Neural progenitor cell (in vitro differentiated cells): Measurements from ENCODE around the gene PVALB. TPM values are rescaled to one million over a fixed set of nuclear protein-coding genes. Genes with fewer than 3 reads are reported as not detected.
A peak's percentile ranks its signal among the peaks of the same experiment; 100 is the strongest.

Experiments used
- DNase-seq: peaks from one replicate; pipeline ENCODE4 v3.0.0-alpha.2; 2016; ENCODE audit warnings: low spot score
- H2AFZ ChIP-seq: fragments of 200-600 bp; sonication (generic); replicated peaks from 2 replicates; pipeline ENCODE4 v1.6.1; 2016; ENCODE audit warnings: antibody characterized with exemption
- H3F3A ChIP-seq: fragments of 200-600 bp; sonication (generic); 2 replicates; pipeline ENCODE4 v1.6.1; 2016; ENCODE audit warnings: antibody characterized with exemption, low read depth
- H3K27ac ChIP-seq: fragments of 200-600 bp; sonication (generic); 2 replicates; pipeline ENCODE4 v1.5.1; 2016; ENCODE audit warnings: mild to moderate bottlenecking
- H3K27me3 ChIP-seq: fragments of 200-600 bp; sonication (generic); 2 replicates; pipeline ENCODE4 v1.6.1; 2016; ENCODE audit warnings: mild to moderate bottlenecking, moderate library complexity
- H3K36me3 ChIP-seq: fragments of 200-600 bp; sonication (generic); 2 replicates; pipeline ENCODE4 v1.5.1; 2016
- H3K4me1 ChIP-seq: fragments of 200-600 bp; sonication (generic); 2 replicates; pipeline ENCODE4 v1.6.1; 2016; ENCODE audit warnings: mixed run types
- H3K4me2 ChIP-seq: fragments of 200-600 bp; sonication (generic); 2 replicates; pipeline ENCODE4 v1.6.1; 2016
- H3K4me3 ChIP-seq: fragments of 200-600 bp; sonication (generic); 2 replicates; pipeline ENCODE4 v1.5.1; 2016
- H3K79me2 ChIP-seq: fragments of 200-600 bp; sonication (generic); 2 replicates; pipeline ENCODE4 v1.6.1; 2016; ENCODE audit warnings: low read depth
- H3K9ac ChIP-seq: fragments of 200-600 bp; sonication (generic); 2 replicates; pipeline ENCODE4 v1.6.1; 2016
- H3K9me3 ChIP-seq: fragments of 200-600 bp; sonication (generic); 2 replicates; pipeline ENCODE4 v1.5.1; 2016; ENCODE audit warnings: low read depth
- H4K20me1 ChIP-seq: fragments of 200-600 bp; sonication (generic); 2 replicates; pipeline ENCODE4 v1.6.1; 2016; ENCODE audit warnings: low read depth
- H3K27ac Mint-ChIP-seq: 3 replicates; pipeline ENCODE4 v1.8.0; 2021; ENCODE audit warnings: mixed read lengths
- H3K27me3 Mint-ChIP-seq: 2 replicates; pipeline ENCODE4 v1.8.0; 2022; ENCODE audit warnings: low read depth, mild to moderate bottlenecking, inconsistent platforms, moderate library complexity, mixed read lengths; ENCODE audit not compliant: insufficient read depth
- H3K36me3 Mint-ChIP-seq: 3 replicates; pipeline ENCODE4 v1.8.0; 2021; ENCODE audit warnings: mixed read lengths
- H3K4me1 Mint-ChIP-seq: 3 replicates; pipeline ENCODE4 v1.8.0; 2021; ENCODE audit warnings: mixed read lengths
- H3K4me3 Mint-ChIP-seq: 3 replicates; pipeline ENCODE4 v1.8.0; 2021; ENCODE audit warnings: mild to moderate bottlenecking, moderate library complexity, mixed read lengths
- H3K9me3 Mint-ChIP-seq: 3 replicates; pipeline ENCODE4 v1.8.0; 2020; ENCODE audit warnings: mixed read lengths
- EZH2 ChIP-seq: fragments of 200-600 bp; sonication (generic); IDR thresholded peaks from 2 replicates; pipeline ENCODE4 v1.6.1; 2017; ENCODE audit warnings: antibody characterized with exemption, mild to moderate bottlenecking, moderate library complexity
- EZH2phosphoT487 ChIP-seq: fragments of 200-600 bp; sonication (generic); IDR thresholded peaks from 2 replicates; pipeline ENCODE4 v1.6.1; 2017; ENCODE audit warnings: antibody characterized with exemption
- total RNA-seq: library from RNA; depleted of rRNA; stranded (reverse); fragments of >200 nt; gene quantifications from 2 replicates; pipeline ENCODE4 v1.2.3, GENCODE V29; 2015; ENCODE audit warnings: low replicate concordance
- TF ChIP-seq, protein P1 (sequence below): fragments of 200-600 bp; sonication (generic); IDR thresholded peaks from 2 replicates; pipeline ENCODE4 v1.5.1; 2017; ENCODE audit warnings: antibody characterized with exemption, mild to moderate bottlenecking

The PVALB gene
- total RNA-seq, 1 donor from 2014 or later = not detected

DNA sequence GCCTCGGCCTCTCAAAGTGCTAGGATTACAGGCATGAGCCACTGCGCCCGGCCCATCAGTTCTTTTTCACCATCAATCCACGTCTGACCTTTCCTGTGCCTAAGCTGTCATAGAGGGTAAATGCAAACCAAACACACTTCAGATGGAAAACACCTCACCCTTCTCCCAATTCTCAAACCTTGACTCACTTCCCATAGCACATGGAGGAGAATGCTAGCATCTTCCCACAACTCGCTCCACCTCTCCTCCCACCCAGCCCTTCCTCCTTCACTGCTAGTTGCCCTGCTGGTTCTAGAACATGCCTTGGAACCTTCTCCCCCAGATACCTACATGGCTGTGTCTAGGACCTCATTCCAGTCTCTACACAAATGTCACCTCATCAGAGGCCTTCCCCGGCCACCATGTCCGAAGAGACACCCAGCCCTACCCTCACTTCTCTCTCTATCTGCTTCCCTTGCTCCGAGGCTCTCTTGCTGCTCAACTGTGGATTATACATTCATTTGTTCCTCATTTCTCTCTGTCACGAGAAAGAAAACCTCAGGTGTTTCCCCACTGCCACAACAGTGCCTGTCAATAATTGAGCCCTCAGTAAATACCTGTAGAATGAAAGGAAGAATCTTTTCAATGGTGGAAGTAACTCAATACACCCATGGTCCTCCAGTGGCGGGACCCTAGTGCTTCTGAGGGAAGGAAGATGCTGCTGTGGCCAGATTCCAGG lies 22.7 kb upstream of the PVALB start:
- no peaks in the 10 kb centered on the region for H3K36me3 Mint-ChIP-seq
- Histone ChIP-seq H4K20me1 (no peaks in the 10 kb centered on the region), H3K9ac (no peak overlapping the region), H3K36me3 (no peaks in the 10 kb centered on the region), H3F3A (no peaks in the 10 kb centered on the region), H3K27ac (no peak overlapping the region), H3K79me2 (no peaks in the 10 kb centered on the region), H3K4me2 (no peak overlapping the region), H3K4me3 (no peak overlapping the region), H3K9me3 (no peaks in the 10 kb centered on the region), H3K27me3 (peaks cover 22% of the 10 kb centered on the region), H2AFZ (no peak overlapping the region), H3K4me1 (no peaks in the 10 kb centered on the region)
- H3K4me1 Mint-ChIP-seq = no peaks in the 10 kb centered on the region
- H3K4me3 Mint-ChIP-seq = no peak overlapping the region
- TF ChIP-seq, protein P1, sequence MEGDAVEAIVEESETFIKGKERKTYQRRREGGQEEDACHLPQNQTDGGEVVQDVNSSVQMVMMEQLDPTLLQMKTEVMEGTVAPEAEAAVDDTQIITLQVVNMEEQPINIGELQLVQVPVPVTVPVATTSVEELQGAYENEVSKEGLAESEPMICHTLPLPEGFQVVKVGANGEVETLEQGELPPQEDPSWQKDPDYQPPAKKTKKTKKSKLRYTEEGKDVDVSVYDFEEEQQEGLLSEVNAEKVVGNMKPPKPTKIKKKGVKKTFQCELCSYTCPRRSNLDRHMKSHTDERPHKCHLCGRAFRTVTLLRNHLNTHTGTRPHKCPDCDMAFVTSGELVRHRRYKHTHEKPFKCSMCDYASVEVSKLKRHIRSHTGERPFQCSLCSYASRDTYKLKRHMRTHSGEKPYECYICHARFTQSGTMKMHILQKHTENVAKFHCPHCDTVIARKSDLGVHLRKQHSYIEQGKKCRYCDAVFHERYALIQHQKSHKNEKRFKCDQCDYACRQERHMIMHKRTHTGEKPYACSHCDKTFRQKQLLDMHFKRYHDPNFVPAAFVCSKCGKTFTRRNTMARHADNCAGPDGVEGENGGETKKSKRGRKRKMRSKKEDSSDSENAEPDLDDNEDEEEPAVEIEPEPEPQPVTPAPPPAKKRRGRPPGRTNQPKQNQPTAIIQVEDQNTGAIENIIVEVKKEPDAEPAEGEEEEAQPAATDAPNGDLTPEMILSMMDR = no peak
- TF ChIP-seq EZH2phosphoT487 = no peak
- no peak for TF ChIP-seq EZH2
- H3K9me3 Mint-ChIP-seq = peaks cover 4% of the 10 kb centered on the region
- H3K27me3 Mint-ChIP-seq = peaks cover 10% of the 10 kb centered on the region
- H3K27ac Mint-ChIP-seq = peak overlapping the region; percentile 18
- DNase-seq = no peak

DNA sequence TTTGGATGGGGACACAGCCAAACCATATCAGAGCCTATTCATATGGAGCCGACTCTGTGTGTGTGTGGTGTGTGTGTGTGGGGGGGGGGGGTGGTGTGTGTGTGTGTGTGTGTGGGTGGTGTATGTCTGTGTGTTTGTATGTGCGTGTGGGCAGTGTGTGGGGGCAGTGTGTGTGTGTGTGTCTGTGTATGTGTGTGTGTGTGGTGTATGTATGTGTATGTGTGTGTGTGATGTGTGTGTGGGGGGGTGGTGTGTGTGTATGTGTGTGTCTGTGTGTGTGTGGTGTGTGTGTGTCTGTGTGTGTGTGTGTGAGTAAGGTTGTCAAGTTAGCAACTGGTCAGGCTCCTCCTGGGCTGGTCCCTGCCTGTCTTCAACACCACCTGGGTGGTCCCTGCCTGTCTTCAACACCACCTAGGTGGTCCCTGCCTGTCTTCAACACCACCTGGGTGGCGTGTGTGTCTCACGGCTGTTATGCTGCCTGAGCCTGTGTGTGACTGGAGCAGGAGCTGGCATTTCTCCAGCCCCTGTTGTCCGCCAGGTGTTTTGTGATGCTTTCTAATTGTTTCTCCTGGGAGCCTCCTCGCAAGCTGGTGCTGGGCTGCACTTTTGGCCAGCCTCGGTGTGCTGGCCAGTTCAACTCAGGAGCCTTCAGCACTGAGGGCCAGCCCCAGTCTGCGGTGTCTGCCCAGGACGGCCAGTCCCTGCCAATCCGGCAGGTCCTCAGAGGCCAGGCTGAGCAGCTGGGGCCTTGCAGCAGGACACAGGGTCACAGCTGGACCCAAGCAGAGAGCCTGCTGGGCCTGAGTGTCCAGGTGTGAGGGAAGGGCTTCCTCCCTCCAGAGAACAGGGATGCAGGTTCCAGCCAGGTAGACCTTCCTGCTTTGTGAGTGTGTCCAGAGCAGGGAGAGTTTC lies 21.5 kb upstream of the PVALB start:
- peak overlapping the region; percentile 11 for H3K4me3 Mint-ChIP-seq
- no peaks in the 10 kb centered on the region for H4K20me1 ChIP-seq
- H3K9ac ChIP-seq = no peak overlapping the region
- peaks cover 11% of the 10 kb centered on the region for H3K27me3 ChIP-seq
- no peaks in the 10 kb centered on the region for H3K36me3 Mint-ChIP-seq
- peaks cover 10% of the 10 kb centered on the region for H3K27me3 Mint-ChIP-seq
- no peaks in the 10 kb centered on the region for H3F3A ChIP-seq
- DNase-seq = peak; percentile 51
- H3K27ac Mint-ChIP-seq = no peak overlapping the region
- H3K4me1 Mint-ChIP-seq = no peaks in the 10 kb centered on the region
- H3K79me2 ChIP-seq = no peaks in the 10 kb centered on the region
- no peaks in the 10 kb centered on the region for H3K36me3 ChIP-seq
- H3K9me3 Mint-ChIP-seq = peaks cover 4% of the 10 kb centered on the region
- H3K4me2 ChIP-seq = no peak overlapping the region
- H2AFZ ChIP-seq = no peak overlapping the region
- no peak overlapping the region for H3K4me3 ChIP-seq
- no peaks in the 10 kb centered on the region for H3K9me3 ChIP-seq
- no peaks in the 10 kb centered on the region for H3K4me1 ChIP-seq
- TF ChIP-seq EZH2phosphoT487 (no peak), EZH2 (no peak)
- TF ChIP-seq, protein P1 = no peak
- H3K27ac ChIP-seq = no peak overlapping the region

DNA sequence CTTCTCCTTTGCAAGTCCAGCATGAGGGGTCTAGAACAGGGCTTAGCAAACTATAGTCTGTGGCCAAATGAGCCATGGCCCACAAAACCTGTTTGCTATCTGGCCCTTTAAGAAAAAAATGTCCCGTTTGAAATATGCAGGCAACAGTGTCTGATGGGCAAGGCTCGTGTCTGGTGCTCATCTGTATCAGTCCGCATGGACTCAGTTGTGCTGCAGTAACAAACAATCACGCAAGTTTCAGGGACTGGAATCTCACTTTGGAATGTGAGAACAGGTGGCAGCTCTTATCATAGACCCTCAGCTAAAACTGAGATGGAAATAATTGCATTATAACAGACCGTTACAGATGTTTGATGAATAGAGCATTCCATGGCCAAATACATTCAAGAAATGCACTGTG lies 19.1 kb upstream of the PVALB start:
- Histone ChIP-seq H3K9ac (no peak overlapping the region), H3K4me2 (no peak overlapping the region), H3F3A (no peaks in the 10 kb centered on the region), H3K27ac (no peak overlapping the region), H3K36me3 (no peaks in the 10 kb centered on the region), H3K79me2 (no peaks in the 10 kb centered on the region), H3K27me3 (no peaks in the 10 kb centered on the region), H3K9me3 (no peaks in the 10 kb centered on the region), H3K4me1 (no peaks in the 10 kb centered on the region), H3K4me3 (no peak overlapping the region), H4K20me1 (no peaks in the 10 kb centered on the region), H2AFZ (no peak overlapping the region)
- no peaks in the 10 kb centered on the region for H3K36me3 Mint-ChIP-seq
- DNase-seq = no peak
- H3K27me3 Mint-ChIP-seq = peaks cover 13% of the 10 kb centered on the region
- TF ChIP-seq EZH2phosphoT487 (no peak), EZH2 (no peak)
- TF ChIP-seq, protein P1 = no peak
- no peak overlapping the region for H3K4me3 Mint-ChIP-seq
- no peaks in the 10 kb centered on the region for H3K4me1 Mint-ChIP-seq
- H3K9me3 Mint-ChIP-seq = peaks cover 4% of the 10 kb centered on the region
- no peak overlapping the region for H3K27ac Mint-ChIP-seq
